Nephron (organoid): ENCODE results near the gene PLA2G5.
A peak's percentile ranks its signal among the peaks of the same experiment; 100 is the strongest.

Experiments
- H3K27ac Mint-ChIP-seq, 3 experiments: 2 replicates each; pipeline ENCODE4 v1.8.0; 2020; ENCODE audit warnings: mixed read lengths in 3 of 3, mild to moderate bottlenecking in 2 of 3, moderate library complexity in 1 of 3
- H3K27me3 Mint-ChIP-seq: 2 replicates; pipeline ENCODE4 v1.8.0; 2021; ENCODE audit warnings: low read depth, mild to moderate bottlenecking, moderate library complexity, mixed read lengths
- H3K36me3 Mint-ChIP-seq: 2 replicates; pipeline ENCODE4 v1.8.0; 2020; ENCODE audit warnings: low read depth, mixed read lengths
- H3K4me1 Mint-ChIP-seq: 2 replicates; pipeline ENCODE4 v1.8.0; 2020; ENCODE audit warnings: mixed read lengths
- H3K4me3 Mint-ChIP-seq, 3 experiments: 2 replicates each; pipeline ENCODE4 v1.8.0; 2020; ENCODE audit warnings: mild to moderate bottlenecking in 3 of 3, mixed read lengths in 3 of 3, moderate library complexity in 2 of 3
- H3K9me3 Mint-ChIP-seq: 2 replicates; pipeline ENCODE4 v1.8.0; 2020; ENCODE audit warnings: mixed read lengths
- TF ChIP-seq, protein P1 (sequence below), 3 experiments: fragments of 200-600 bp; sonication (generic); IDR thresholded peaks; one replicate each; pipeline ENCODE4 v1.5.0; 2021; ENCODE audit warnings: antibody characterized with exemption in 3 of 3; ENCODE audit not compliant: unreplicated experiment in 3 of 3

Gene PLA2G5

DNA sequence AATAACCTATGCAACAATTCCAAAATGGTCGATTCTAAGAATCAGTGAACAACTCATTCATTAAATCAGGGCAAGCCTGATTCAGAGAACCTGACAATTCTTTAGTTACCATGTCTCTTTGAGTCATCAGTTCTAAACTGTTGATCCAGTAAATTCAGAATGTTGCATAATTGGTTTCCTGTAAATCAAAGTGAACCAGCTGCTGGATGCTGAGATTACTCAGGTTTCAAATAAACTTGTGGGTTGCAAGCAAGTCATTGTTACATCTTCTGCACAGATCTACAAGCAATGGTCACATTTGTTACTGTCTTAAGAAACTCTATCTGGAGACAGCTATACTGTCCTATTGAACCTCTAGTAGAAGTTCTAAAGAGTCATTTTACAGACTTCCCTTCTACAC lies 32.9 kb downstream of the PLA2G5 start:
- Mint-ChIP-seq H3K9me3 (no peaks in the 10 kb centered on the region), H3K27me3 (peaks cover 6% of the 10 kb centered on the region), H3K4me1 (peaks cover 7% of the 10 kb centered on the region), H3K27ac (no peak overlapping the region), H3K36me3 (no peaks in the 10 kb centered on the region), H3K4me3 (no peak overlapping the region)
- TF ChIP-seq, protein P1, sequence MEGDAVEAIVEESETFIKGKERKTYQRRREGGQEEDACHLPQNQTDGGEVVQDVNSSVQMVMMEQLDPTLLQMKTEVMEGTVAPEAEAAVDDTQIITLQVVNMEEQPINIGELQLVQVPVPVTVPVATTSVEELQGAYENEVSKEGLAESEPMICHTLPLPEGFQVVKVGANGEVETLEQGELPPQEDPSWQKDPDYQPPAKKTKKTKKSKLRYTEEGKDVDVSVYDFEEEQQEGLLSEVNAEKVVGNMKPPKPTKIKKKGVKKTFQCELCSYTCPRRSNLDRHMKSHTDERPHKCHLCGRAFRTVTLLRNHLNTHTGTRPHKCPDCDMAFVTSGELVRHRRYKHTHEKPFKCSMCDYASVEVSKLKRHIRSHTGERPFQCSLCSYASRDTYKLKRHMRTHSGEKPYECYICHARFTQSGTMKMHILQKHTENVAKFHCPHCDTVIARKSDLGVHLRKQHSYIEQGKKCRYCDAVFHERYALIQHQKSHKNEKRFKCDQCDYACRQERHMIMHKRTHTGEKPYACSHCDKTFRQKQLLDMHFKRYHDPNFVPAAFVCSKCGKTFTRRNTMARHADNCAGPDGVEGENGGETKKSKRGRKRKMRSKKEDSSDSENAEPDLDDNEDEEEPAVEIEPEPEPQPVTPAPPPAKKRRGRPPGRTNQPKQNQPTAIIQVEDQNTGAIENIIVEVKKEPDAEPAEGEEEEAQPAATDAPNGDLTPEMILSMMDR (IDR thresholded peaks at IDR 0.05; ENCODE audit: unreplicated experiment in 3 of 3), result no peak

DNA sequence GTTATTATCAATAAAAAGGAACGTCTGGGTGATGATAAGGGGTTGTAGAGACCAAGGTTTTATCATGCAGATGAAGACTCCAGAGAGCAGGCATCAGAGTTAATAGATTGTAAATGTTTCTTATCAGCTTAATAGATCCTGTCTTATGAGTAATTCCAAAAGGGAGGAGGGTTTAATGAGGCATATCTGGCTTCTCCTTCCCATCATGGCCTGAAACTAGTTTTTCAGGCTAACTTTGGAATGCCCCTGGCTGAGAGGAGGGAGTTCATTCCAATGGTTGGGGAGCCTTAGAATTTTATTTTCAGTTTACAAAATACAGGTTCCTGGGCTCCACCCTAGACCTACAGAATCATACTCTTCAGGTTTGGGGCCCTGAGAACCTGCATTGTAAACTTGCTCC lies 35.9 kb downstream of the PLA2G5 start:
- Mint-ChIP-seq H3K4me3 (no peak overlapping the region), H3K27ac (no peak overlapping the region), H3K27me3 (peaks cover 11% of the 10 kb centered on the region), H3K4me1 (peaks cover 14% of the 10 kb centered on the region), H3K36me3 (no peaks in the 10 kb centered on the region), H3K9me3 (no peaks in the 10 kb centered on the region)
- TF ChIP-seq, protein P1 (IDR thresholded peaks at IDR 0.05; ENCODE audit: unreplicated experiment in 3 of 3), result no peak

DNA sequence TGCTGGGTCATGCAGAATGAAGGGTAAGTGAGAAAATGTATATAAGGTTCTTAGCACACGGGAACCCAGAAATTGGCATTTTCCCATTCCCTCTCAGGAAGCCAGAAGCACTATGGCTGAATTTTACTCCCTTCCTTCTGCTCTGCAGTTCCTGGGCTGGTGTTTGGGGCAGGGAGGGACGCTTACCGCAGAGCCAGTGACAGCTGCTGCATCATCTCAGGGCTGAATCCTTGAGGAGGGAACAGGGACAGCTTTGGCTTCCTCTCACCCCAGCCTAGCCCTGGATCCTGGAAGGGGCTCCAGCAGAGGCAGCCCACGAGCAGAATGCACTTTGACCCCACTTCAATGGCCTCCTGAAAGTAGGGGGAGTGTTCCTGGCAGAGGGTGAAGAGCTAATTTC lies 37.4 kb downstream of the PLA2G5 start:
- TF ChIP-seq, protein P1 (IDR thresholded peaks at IDR 0.05; ENCODE audit: unreplicated experiment in 3 of 3), result no peak
- Mint-ChIP-seq H3K4me1 (peaks cover 14% of the 10 kb centered on the region), H3K4me3 (no peak overlapping the region), H3K9me3 (no peaks in the 10 kb centered on the region), H3K36me3 (no peaks in the 10 kb centered on the region), H3K27me3 (peaks cover 11% of the 10 kb centered on the region), H3K27ac (no peak overlapping the region)

DNA sequence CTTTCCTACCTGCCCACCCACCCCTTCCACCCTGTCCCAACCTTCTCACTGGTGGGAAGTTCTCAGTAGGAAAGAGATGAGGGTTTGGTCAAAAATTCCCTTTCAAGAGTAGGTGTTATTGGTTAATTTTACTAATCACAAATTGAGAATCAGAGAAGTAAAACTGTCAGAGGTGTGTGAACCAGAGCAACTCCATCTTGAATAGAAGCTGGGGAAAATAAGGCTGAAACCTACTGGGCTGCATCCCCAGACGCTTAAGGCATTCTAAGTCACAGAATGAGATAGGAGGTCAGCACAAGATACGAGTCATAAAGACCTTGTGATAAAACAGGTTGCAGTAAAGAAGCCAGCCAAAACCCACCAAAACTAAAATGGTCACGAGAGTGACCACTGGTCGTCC lies 37.8 kb downstream of the PLA2G5 start:
- H3K4me3 Mint-ChIP-seq, result no peak overlapping the region
- H3K27ac Mint-ChIP-seq, result peak overlapping the region in 1 of 3 experiments; percentile 3
- peaks cover 11% of the 10 kb centered on the region for H3K27me3 Mint-ChIP-seq
- TF ChIP-seq, protein P1 (IDR thresholded peaks at IDR 0.05; ENCODE audit: unreplicated experiment in 3 of 3), result no peak
- no peaks in the 10 kb centered on the region for H3K9me3 Mint-ChIP-seq
- H3K36me3 Mint-ChIP-seq, result no peaks in the 10 kb centered on the region
- H3K4me1 Mint-ChIP-seq, result peaks cover 12% of the 10 kb centered on the region

DNA sequence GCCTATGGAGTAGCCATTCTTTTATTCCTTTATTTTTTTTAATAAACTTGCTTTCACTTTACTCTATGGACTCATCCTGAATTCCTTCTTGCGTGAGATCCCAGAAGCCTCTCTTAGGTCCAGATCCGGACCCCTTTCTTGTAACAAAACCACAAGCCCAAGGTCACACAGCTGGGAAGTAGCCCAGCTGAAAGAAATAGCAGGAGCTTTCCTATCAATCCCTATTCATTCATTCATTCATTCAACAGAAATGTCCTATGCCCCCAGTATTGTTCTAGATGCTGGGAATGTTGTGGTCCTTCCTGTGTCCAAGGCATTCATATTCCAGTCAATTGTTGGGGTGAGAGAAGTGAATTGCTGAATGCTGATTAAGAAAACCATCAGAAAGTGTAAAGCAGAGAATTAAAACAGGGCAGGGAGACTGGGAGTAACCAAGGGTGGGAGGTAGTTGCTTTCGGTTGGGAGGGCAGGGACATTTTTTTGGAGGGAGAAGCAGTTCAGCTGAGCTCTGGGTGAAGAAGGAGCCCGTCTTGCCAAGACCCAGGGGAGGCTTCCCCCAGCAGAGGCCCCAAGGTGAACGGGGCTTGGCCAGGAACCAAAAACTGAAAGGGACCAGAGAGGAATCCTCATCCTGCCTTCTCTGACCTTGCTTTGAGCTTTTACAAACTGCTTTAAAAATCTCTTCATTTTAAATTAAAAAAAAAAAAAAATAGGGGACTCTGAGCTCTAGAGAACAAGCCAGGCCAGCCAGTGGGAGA lies 38.6 kb downstream of the PLA2G5 start:
- Mint-ChIP-seq H3K36me3 (no peaks in the 10 kb centered on the region), H3K9me3 (no peaks in the 10 kb centered on the region)

More for the DNA sequence above, 38.6 kb downstream of the PLA2G5 start:
- TF ChIP-seq, protein P1 (IDR thresholded peaks at IDR 0.05; ENCODE audit: unreplicated experiment in 3 of 3), result no peak
- H3K27me3 Mint-ChIP-seq, result peaks cover 11% of the 10 kb centered on the region
- H3K4me3 Mint-ChIP-seq, result no peak overlapping the region
- peak overlapping the region in 1 of 3 experiments; percentile 3 for H3K27ac Mint-ChIP-seq
- peaks cover 7% of the 10 kb centered on the region for H3K4me1 Mint-ChIP-seq
